ENCODE data around the gene GREB1.

The GREB1 gene

GRCh38 chr2:11685906-11686470 is 152.1 kb downstream of the GREB1 start:
- DNase-seq: no peak

- no peak for DNase-seq
Observed at GRCh38 chr2:11687736-11688135, 153.9 kb downstream of the GREB1 start.

GRCh38 chr2:11688222-11689069 is 154.6 kb downstream of the GREB1 start:
- DNase-seq: no peak

- DNase-seq: no peak
Observed at GRCh38 chr2:11691076-11691660, 157.3 kb downstream of the GREB1 start.

All from DMS79 (cell line).